Measurements from ENCODE around the gene FLT1.

- TF ChIP-seq EP300 (IDR thresholded peaks at IDR 0.05) (no peak), CTCF (IDR thresholded peaks at IDR 0.05) (no peak), TP53 (CRISPR knock-in tag; IDR thresholded peaks at IDR 0.05) (no peak), BHLHE40 (IDR thresholded peaks at IDR 0.05; ENCODE audit: low read depth, low read length) (no peak)
Observed at GRCh38 chr13:28464861-28465460, 30.0 kb downstream of the FLT1 start.

All from A549 (cell line).